DMS53 treated with DMSO at 0.1 percent for 48 hours (cell line): ENCODE data around the gene SLC8A3.

ENCODE experiments used
- DNase-seq: peaks from one replicate; lab custom pipeline; 2025; ENCODE audit not compliant: unreplicated experiment; lab: John Stamatoyannopoulos, UW

The SLC8A3 gene

GRCh38 chr14:70029296-70030132, 159.2 kb downstream of the SLC8A3 start:
- no peak for DNase-seq

- DNase-seq: peak; percentile 18
These were observed 160.8 kb downstream of the SLC8A3 start for GRCh38 chr14:70027785-70028428.

GRCh38 chr14:70023871-70024270, 164.9 kb downstream of the SLC8A3 start:
- DNase-seq: no peak

GRCh38 chr14:70022771-70023445, 165.8 kb downstream of the SLC8A3 start:
- DNase-seq: no peak

GRCh38 chr14:70021548-70022220, 167.1 kb downstream of the SLC8A3 start:
- DNase-seq: no peak

- no peak for DNase-seq
These were observed 168.2 kb downstream of the SLC8A3 start for GRCh38 chr14:70020352-70021170.

- DNase-seq: no peak
These were observed 169.1 kb downstream of the SLC8A3 start for GRCh38 chr14:70019695-70020094.

GRCh38 chr14:70018713-70019211, 170.0 kb downstream of the SLC8A3 start:
- no peak for DNase-seq

GRCh38 chr14:70018230-70018629, 170.5 kb downstream of the SLC8A3 start:
- DNase-seq: no peak

GRCh38 chr14:70014406-70015095, 174.2 kb downstream of the SLC8A3 start:
- DNase-seq: no peak

- peak; percentile 14 for DNase-seq
These were observed 175.4 kb downstream of the SLC8A3 start for GRCh38 chr14:70013271-70013873.

- no peak for DNase-seq
These were observed 177.0 kb downstream of the SLC8A3 start for GRCh38 chr14:70011708-70012107.

GRCh38 chr14:70011098-70011497, 177.7 kb downstream of the SLC8A3 start:
- DNase-seq: no peak

GRCh38 chr14:70009961-70010360, 178.8 kb downstream of the SLC8A3 start:
- no peak for DNase-seq

GRCh38 chr14:70008284-70009262, 180.2 kb downstream of the SLC8A3 start:
- no peak for DNase-seq

GRCh38 chr14:70006699-70007098, 182.1 kb downstream of the SLC8A3 start:
- no peak for DNase-seq

GRCh38 chr14:70005281-70005805, 183.4 kb downstream of the SLC8A3 start:
- DNase-seq: peak; percentile 23

GRCh38 chr14:70004791-70005190, 184.0 kb downstream of the SLC8A3 start:
- DNase-seq: no peak
